Fibroblast of lung (primary cell): ENCODE results near the gene LSM12. TPM values are rescaled to one million over a fixed set of nuclear protein-coding genes. Genes with fewer than 3 reads are reported as not detected.

Source experiments
- DNase-seq, 2 donors: peaks; one replicate each; pipeline versions ENCODE4 v3.0.0 to v3.0.0-alpha.2; 2010; ENCODE audit warnings: low read depth in 2 of 2
- H2AFZ ChIP-seq: 2 replicates; pipeline ENCODE4 v1.5.1; 2012; ENCODE audit warnings: low read length, control low read depth, inconsistent platforms
- H3K27ac ChIP-seq: 2 replicates; pipeline ENCODE4 v1.5.1; 2011; ENCODE audit warnings: low read length, control low read depth; ENCODE audit not compliant: insufficient read depth
- H3K27me3 ChIP-seq: 2 replicates; pipeline ENCODE4 v1.5.1; 2011; ENCODE audit warnings: mild to moderate bottlenecking, low read length; ENCODE audit not compliant: control insufficient read depth, insufficient read depth
- H3K36me3 ChIP-seq: 2 replicates; pipeline ENCODE4 v1.5.1; 2011; ENCODE audit warnings: low read length; ENCODE audit not compliant: control insufficient read depth, insufficient read depth
- H3K4me1 ChIP-seq: 2 replicates; pipeline ENCODE4 v1.5.1; 2011; ENCODE audit warnings: low read length; ENCODE audit not compliant: control insufficient read depth, insufficient read depth; ENCODE audit errors: extremely low read depth
- H3K4me2 ChIP-seq: 2 replicates; pipeline ENCODE4 v1.5.1; 2011; ENCODE audit warnings: low read length, control low read depth; ENCODE audit not compliant: insufficient read depth; ENCODE audit errors: extremely low read depth
- H3K4me3 ChIP-seq, 4 experiments: fragments of 200-600 bp in 1 of 4; sonication (generic) in 1 of 4; replicated peaks in 1 of 4; 2 replicates each; pipeline ENCODE4 v1.5.1; 2011 to 2016; ENCODE audit warnings: low read length in 4 of 4, low read depth in 3 of 4, mild to moderate bottlenecking in 3 of 4, control low read depth in 2 of 4, inconsistent platforms in 1 of 4, mixed read lengths in 1 of 4; ENCODE audit not compliant: insufficient read depth in 1 of 4; ENCODE audit errors: control extremely low read depth in 1 of 4
- H3K79me2 ChIP-seq: 2 replicates; pipeline ENCODE4 v1.5.1; 2012; ENCODE audit warnings: mild to moderate bottlenecking, low read length, inconsistent platforms; ENCODE audit not compliant: control insufficient read depth, insufficient read depth
- H3K9ac ChIP-seq: 2 replicates; pipeline ENCODE4 v1.5.1; 2011; ENCODE audit warnings: mild to moderate bottlenecking, low read length, control low read depth; ENCODE audit not compliant: insufficient read depth
- H3K9me3 ChIP-seq: 2 replicates; pipeline ENCODE4 v1.5.1; 2012; ENCODE audit warnings: low read depth, low read length; ENCODE audit not compliant: control insufficient read depth, insufficient read depth
- H4K20me1 ChIP-seq: 2 replicates; pipeline ENCODE4 v1.5.1; 2011; ENCODE audit warnings: low read length; ENCODE audit not compliant: control insufficient read depth, insufficient read depth; ENCODE audit errors: extremely low read depth
- EZH2 ChIP-seq: IDR thresholded peaks from 2 replicates; pipeline ENCODE4 v1.5.1; 2012; ENCODE audit warnings: low read length, control low read depth, mild to moderate bottlenecking; ENCODE audit errors: missing control alignments
- polyA plus RNA-seq, 2 donors: library from polyadenylated mRNA; depleted of rRNA in 1 of 2; stranded (reverse) in 1 of 2; unstranded in 1 of 2; fragments of >200 nt; gene quantifications; 2 replicates each; pipeline ENCODE4 v1.2.1, GENCODE V29; 2011 to 2012; ENCODE audit warnings: missing spikeins in 1 of 2
- total RNA-seq: library from RNA; depleted of rRNA; stranded (reverse); fragments of >200 nt; gene quantifications from 2 replicates; pipeline ENCODE4 v1.2.1, GENCODE V29; 2014
- TF ChIP-seq, protein P1 (sequence below), 2 donors: IDR thresholded peaks in 1 of 2; conservative IDR thresholded peaks in 1 of 2; 1 replicate in 1 of 2; 2 replicates in 1 of 2; pipeline ENCODE4 v1.5.1; 2011 to 2012; ENCODE audit warnings: low read length in 2 of 2, control low read depth in 1 of 2, inconsistent platforms in 1 of 2, low read depth in 1 of 2, mild to moderate bottlenecking in 1 of 2

The LSM12 gene
- total and polyA plus RNA-seq, 2 donors (not counting 1 experiment from before 2014, with no cell fraction given), result 25.6 to 79.3 TPM

DNA sequence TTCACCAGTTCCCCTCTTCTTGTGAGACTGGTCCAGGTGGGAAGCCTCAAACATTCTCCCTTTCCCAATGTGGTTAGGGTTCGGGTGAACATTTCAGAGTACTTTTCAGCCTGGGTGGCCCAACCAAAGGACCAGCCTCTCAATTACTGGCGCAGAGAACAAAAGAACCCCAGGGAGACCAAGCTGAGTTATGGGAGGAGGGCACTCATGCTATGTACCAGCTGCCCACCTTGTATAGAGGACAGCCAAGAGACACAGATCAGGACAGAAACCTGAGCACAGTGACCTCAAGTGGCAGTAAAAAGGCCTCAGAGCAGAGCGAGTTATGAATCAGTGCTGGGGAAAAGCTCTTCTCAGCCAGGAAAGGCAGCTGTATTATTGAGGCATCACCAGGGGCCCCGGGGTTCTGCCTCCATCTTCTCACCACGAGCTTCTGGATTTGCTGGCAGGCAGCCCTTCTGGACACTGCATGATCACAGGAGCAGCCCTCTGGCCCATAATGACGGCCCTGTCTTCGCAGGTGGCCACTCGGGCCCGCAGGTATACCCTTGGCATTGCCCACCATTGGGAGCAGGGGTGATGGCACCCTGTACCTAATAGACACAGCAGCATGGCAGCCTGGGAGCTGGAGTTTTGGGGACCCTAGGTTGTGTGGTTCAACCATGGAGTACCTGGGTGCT, 7.9 kb upstream of the LSM12 start:
- Histone ChIP-seq H3K36me3 (peaks cover 29% of the 10 kb centered on the region), H4K20me1 (no peaks in the 10 kb centered on the region), H3K4me1 (peaks cover 4% of the 10 kb centered on the region), H3K27ac (no peak overlapping the region), H3K4me2 (no peak overlapping the region), H3K4me3 (no peak overlapping the region), H3K9ac (no peak overlapping the region), H3K27me3 (no peaks in the 10 kb centered on the region), H2AFZ (no peak overlapping the region), H3K9me3 (no peaks in the 10 kb centered on the region), H3K79me2 (peaks cover 15% of the 10 kb centered on the region)
- TF ChIP-seq EZH2, result no peak
- TF ChIP-seq, protein P1, sequence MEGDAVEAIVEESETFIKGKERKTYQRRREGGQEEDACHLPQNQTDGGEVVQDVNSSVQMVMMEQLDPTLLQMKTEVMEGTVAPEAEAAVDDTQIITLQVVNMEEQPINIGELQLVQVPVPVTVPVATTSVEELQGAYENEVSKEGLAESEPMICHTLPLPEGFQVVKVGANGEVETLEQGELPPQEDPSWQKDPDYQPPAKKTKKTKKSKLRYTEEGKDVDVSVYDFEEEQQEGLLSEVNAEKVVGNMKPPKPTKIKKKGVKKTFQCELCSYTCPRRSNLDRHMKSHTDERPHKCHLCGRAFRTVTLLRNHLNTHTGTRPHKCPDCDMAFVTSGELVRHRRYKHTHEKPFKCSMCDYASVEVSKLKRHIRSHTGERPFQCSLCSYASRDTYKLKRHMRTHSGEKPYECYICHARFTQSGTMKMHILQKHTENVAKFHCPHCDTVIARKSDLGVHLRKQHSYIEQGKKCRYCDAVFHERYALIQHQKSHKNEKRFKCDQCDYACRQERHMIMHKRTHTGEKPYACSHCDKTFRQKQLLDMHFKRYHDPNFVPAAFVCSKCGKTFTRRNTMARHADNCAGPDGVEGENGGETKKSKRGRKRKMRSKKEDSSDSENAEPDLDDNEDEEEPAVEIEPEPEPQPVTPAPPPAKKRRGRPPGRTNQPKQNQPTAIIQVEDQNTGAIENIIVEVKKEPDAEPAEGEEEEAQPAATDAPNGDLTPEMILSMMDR (conservative IDR thresholded peaks at IDR 0.05 in 1 of 2, IDR thresholded peaks at IDR 0.05 in 1 of 2; ENCODE audit: low read depth in 1 of 2, low read length in 2 of 2), result peak in 1 of 2 donors; percentile 15
- DNase-seq, result peak in 1 of 2 donors; percentile 41

DNA sequence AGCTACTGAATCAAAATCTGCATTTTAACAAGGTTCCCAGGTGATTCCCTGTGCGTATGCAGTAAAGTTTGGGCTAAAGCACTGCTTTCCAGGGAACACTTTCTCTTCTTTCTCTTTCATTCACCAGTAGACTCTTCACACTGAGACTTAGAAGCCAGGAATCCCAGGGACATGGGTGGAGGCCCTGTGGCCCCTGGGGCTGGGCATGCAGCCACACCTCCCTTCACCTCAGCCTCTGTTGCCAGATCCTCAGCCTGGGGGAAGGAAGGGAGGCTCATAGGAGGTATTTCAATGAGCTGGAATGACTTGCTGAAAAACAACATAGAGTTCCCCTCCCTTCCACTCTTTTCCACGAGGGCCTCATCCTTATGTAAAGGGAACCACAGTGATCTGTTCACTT, 5.3 kb upstream of the LSM12 start:
- Histone ChIP-seq H3K4me1 (peaks cover 4% of the 10 kb centered on the region), H3K27ac (peak overlapping the region; percentile 94), H3K79me2 (peaks cover 15% of the 10 kb centered on the region), H3K9ac (peak overlapping the region; percentile 11), H4K20me1 (no peaks in the 10 kb centered on the region), H3K4me3 (peak overlapping the region; percentile 44 to 88 (median 60)), H2AFZ (no peak overlapping the region), H3K36me3 (peaks cover 17% of the 10 kb centered on the region), H3K27me3 (no peaks in the 10 kb centered on the region), H3K4me2 (peak overlapping the region; percentile 79), H3K9me3 (no peaks in the 10 kb centered on the region)
- TF ChIP-seq, protein P1 (conservative IDR thresholded peaks at IDR 0.05 in 1 of 2, IDR thresholded peaks at IDR 0.05 in 1 of 2; ENCODE audit: low read depth in 1 of 2, low read length in 2 of 2), result no peak
- TF ChIP-seq EZH2, result no peak
- peak in 1 of 2 donors; percentile 15 for DNase-seq

DNA sequence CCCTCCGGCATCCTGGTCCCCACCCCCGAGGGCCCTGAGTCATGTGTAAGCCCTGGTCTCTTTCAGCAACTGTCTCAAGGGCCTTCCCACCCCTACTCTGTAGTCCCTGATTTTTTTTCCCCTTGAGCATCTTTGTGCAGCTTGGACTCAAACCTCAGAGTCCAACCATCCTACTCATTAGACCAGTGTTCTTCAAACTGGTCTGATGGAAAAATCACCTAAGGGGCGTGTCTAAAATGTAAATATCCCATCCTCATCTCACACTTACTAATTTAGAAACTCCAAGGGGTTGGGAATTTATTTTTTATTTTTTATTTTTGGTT, 4.7 kb upstream of the LSM12 start:
- Histone ChIP-seq H3K4me2 (peak overlapping the region; percentile 79), H3K36me3 (peaks cover 13% of the 10 kb centered on the region), H4K20me1 (no peaks in the 10 kb centered on the region), H3K4me1 (peaks cover 4% of the 10 kb centered on the region), H3K79me2 (peaks cover 17% of the 10 kb centered on the region), H3K27ac (peak overlapping the region; percentile 94), H3K9me3 (no peaks in the 10 kb centered on the region), H3K4me3 (peak overlapping the region; percentile 44 to 88 (median 60)), H2AFZ (peak overlapping the region; percentile 15), H3K27me3 (no peaks in the 10 kb centered on the region), H3K9ac (peak overlapping the region; percentile 87)
- TF ChIP-seq, protein P1 (conservative IDR thresholded peaks at IDR 0.05 in 1 of 2, IDR thresholded peaks at IDR 0.05 in 1 of 2; ENCODE audit: low read depth in 1 of 2, low read length in 2 of 2), result no peak
- no peak for TF ChIP-seq EZH2
- peak in 1 of 2 donors; percentile 87 for DNase-seq
